KMS-11 (cell line): ENCODE measurements around the gene HPF1.

ENCODE experiments used
- H2AFZ ChIP-seq: fragments of 200-600 bp; sonication (generic); 2 replicates; pipeline ENCODE4 v1.6.1; 2016; ENCODE audit warnings: antibody characterized with exemption, mixed run types, low read depth
- H3K27ac ChIP-seq: fragments of 200-600 bp; sonication (generic); 2 replicates; pipeline ENCODE4 v1.6.1; 2016; ENCODE audit warnings: mild to moderate bottlenecking, mixed run types
- H3K27me3 ChIP-seq: fragments of 200-600 bp; sonication (generic); 2 replicates; pipeline ENCODE4 v1.6.1; 2017; ENCODE audit warnings: mild to moderate bottlenecking, low read depth, mixed run types, moderate library complexity; ENCODE audit not compliant: insufficient read depth
- H3K36me3 ChIP-seq: fragments of 200-600 bp; sonication (generic); 2 replicates; pipeline ENCODE4 v1.6.1; 2017; ENCODE audit warnings: mild to moderate bottlenecking, mixed run types; ENCODE audit not compliant: insufficient read depth
- H3K4me1 ChIP-seq: fragments of 200-600 bp; sonication (generic); 2 replicates; pipeline ENCODE4 v1.6.1; 2016; ENCODE audit warnings: mild to moderate bottlenecking, low read depth, mixed run types; ENCODE audit not compliant: poor library complexity, severe bottlenecking
- H3K4me2 ChIP-seq: fragments of 200-600 bp; sonication (generic); 2 replicates; pipeline ENCODE4 v1.7.0; 2016; ENCODE audit warnings: mild to moderate bottlenecking, mixed run types
- H3K4me3 ChIP-seq: fragments of 200-600 bp; sonication (generic); IDR thresholded peaks from 2 replicates; pipeline ENCODE4 v1.6.1; 2017; ENCODE audit warnings: low read depth, low read length, mixed read lengths; ENCODE audit not compliant: insufficient read depth
- H3K79me2 ChIP-seq: fragments of 200-600 bp; sonication (generic); 2 replicates; pipeline ENCODE4 v1.6.1; 2016; ENCODE audit warnings: low read depth, mixed run types; ENCODE audit not compliant: insufficient read depth
- H3K9ac ChIP-seq: fragments of 200-600 bp; sonication (generic); 2 replicates; pipeline ENCODE4 v1.6.1; 2016; ENCODE audit warnings: mild to moderate bottlenecking, mixed run types
- H4K20me1 ChIP-seq: fragments of 200-600 bp; sonication (generic); 2 replicates; pipeline ENCODE4 v1.6.1; 2016; ENCODE audit warnings: mild to moderate bottlenecking, mixed run types; ENCODE audit not compliant: insufficient read depth
- CTCF ChIP-seq: fragments of 200-600 bp; sonication (generic); conservative IDR thresholded peaks from 2 replicates; pipeline ENCODE4 v1.6.1; 2017; ENCODE audit warnings: low read depth, mild to moderate bottlenecking, antibody characterized with exemption, low read length, moderate library complexity, mixed read lengths

HPF1 gene

GRCh38 chr4:169698331-169698730 lies 59.4 kb downstream of the HPF1 start:
- Histone ChIP-seq H4K20me1 (no peaks in the 10 kb centered on the region), H3K79me2 (no peaks in the 10 kb centered on the region), H3K4me2 (no peak overlapping the region), H2AFZ (no peak overlapping the region), H3K27ac (no peak overlapping the region), H3K27me3 (no peaks in the 10 kb centered on the region), H3K4me3 (no peak overlapping the region), H3K36me3 (no peaks in the 10 kb centered on the region), H3K4me1 (no peaks in the 10 kb centered on the region), H3K9ac (no peak overlapping the region)
- no peak for TF ChIP-seq CTCF

DNA sequence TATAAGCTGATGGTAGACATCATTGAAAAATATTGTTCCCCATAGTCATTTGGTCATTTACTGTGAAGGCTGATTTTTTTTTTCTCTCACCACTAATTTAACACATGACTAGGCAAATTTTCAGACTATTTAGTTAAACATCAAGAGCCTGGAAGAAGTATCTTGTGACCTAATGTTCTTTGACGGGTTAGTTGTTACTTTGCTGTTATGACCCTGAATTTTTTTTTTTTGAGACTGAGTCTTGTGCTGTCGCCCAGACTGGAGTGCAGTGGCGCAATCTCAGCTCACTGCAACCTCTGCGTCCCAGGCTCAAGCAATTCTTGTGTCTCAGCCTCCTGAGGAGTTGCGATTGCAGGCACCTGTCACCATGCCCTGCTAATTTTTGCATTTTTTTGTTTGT lies 67.0 kb downstream of the HPF1 start:
- H4K20me1 ChIP-seq, result no peaks in the 10 kb centered on the region
- no peak for TF ChIP-seq CTCF
- no peak overlapping the region for H2AFZ ChIP-seq
- no peaks in the 10 kb centered on the region for H3K79me2 ChIP-seq
- no peaks in the 10 kb centered on the region; the same call in 1 of the 2 replicates for H3K36me3 ChIP-seq
- H3K27me3 ChIP-seq, result no peaks in the 10 kb centered on the region
- H3K4me1 ChIP-seq, result no peaks in the 10 kb centered on the region
- no peak overlapping the region for H3K9ac ChIP-seq
- no peak overlapping the region for H3K4me2 ChIP-seq
- no peak overlapping the region for H3K27ac ChIP-seq
- no peak overlapping the region for H3K4me3 ChIP-seq

GRCh38 chr4:169689681-169690080 lies 68.1 kb downstream of the HPF1 start:
- Histone ChIP-seq H3K9ac (no peak overlapping the region), H3K79me2 (no peaks in the 10 kb centered on the region), H3K27ac (no peak overlapping the region), H3K4me2 (no peak overlapping the region), H3K36me3 (no peaks in the 10 kb centered on the region; the same call in 1 of the 2 replicates), H3K27me3 (no peaks in the 10 kb centered on the region), H4K20me1 (no peaks in the 10 kb centered on the region), H3K4me1 (no peaks in the 10 kb centered on the region), H3K4me3 (no peak overlapping the region), H2AFZ (no peak overlapping the region)
- TF ChIP-seq CTCF, result no peak

- Histone ChIP-seq H3K79me2 (no peaks in the 10 kb centered on the region), H3K4me2 (no peak overlapping the region), H4K20me1 (no peaks in the 10 kb centered on the region), H3K36me3 (no peaks in the 10 kb centered on the region), H2AFZ (no peak overlapping the region), H3K9ac (no peak overlapping the region), H3K4me3 (no peak overlapping the region), H3K4me1 (peaks cover 4% of the 10 kb centered on the region), H3K27me3 (no peaks in the 10 kb centered on the region), H3K27ac (no peak overlapping the region)
- TF ChIP-seq CTCF, result no peak
Measured at GRCh38 chr4:169682372-169683047, 75.2 kb downstream of the HPF1 start.
